NCI-H1092 (cell line): ENCODE data around the gene ZNF653.
"Not testable (repeated sequence)": the region's sequence is repeated elsewhere in the genome, so short reads cannot be mapped to it uniquely, and the experiment has no call there.

Experiments used
- DNase-seq: peaks from one replicate; lab custom pipeline; 2025; lab: John Stamatoyannopoulos, UW

ZNF653 gene

DNA sequence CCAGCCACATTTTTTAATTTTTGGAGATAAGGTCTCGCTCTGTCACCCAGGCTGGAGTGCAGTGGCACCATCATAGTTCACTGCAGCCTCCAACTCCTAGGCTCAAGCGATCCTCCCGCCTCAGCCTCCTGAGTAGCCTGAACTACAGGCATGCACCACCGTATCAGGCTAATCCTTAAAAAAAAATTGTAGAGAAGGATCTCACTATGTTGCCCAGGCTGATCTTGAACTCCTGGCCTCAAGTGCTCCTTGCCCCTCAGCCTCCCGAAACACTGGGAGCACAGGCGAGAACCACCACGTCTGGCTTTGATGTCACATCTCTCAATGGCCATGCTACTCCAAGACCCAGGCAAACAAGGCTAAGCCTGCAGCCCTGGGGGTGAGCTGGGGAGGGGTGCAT, 49.0 kb downstream of the ZNF653 start:
- DNase-seq: no peak

DNA sequence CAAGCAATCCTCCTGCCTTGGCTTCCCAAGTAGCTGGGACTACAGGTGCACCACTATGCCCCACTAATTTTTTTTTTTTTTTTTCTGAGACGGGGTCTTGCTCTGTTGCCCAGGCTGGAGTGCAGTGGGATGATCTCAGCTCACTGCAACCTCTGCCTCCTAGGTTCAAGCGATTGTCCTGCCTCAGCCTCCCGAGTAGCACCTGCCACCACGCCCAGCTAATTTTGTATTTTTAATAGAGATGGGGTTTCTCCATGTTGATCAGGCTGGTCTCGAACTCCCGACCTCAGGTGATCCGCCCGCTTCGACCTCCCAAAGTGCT, 50.4 kb downstream of the ZNF653 start:
- not testable (repeated sequence) for DNase-seq

DNA sequence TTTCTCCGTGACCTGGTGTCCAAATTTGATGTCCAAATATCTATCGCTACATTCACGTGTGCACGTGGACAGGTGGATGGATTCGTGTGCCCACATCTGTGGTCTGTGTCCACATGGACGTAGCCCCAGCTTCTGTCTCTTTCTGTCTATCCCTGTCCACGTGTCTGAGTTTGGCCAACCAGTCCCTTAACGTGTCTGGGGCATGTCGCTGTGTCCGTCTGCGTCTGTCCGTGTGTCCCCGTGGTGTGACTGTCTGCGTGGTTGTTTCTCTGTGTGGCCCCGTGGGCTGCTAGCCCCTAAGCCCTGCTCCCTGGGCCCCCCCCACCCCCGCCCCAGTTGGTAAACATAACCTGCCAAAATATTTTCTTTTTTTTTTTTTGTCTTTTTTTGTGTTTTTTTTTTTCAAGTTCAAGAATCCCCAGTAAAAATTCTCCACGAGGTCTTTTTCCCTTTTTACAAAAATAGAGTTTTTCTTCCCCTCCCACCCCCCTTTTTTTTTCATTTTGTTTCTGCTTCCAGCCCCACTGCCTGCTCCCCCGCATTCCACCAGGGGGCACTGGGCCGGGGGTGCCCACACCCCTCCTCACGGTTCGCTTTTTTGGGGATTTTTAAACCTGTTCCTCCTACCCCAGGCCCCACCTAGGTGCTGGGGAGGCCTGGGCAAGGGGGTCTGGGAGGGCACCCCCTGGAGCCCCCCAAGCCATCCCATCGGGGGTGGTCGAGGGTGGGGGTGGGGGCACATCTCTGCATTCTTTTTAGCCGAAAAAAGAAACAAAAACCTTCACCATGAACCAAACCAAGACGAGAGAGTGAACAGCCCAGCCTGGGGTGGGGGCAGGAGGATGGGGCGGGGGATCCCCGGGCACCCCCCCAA, 51.9 kb downstream of the ZNF653 start:
- no peak for DNase-seq

DNA sequence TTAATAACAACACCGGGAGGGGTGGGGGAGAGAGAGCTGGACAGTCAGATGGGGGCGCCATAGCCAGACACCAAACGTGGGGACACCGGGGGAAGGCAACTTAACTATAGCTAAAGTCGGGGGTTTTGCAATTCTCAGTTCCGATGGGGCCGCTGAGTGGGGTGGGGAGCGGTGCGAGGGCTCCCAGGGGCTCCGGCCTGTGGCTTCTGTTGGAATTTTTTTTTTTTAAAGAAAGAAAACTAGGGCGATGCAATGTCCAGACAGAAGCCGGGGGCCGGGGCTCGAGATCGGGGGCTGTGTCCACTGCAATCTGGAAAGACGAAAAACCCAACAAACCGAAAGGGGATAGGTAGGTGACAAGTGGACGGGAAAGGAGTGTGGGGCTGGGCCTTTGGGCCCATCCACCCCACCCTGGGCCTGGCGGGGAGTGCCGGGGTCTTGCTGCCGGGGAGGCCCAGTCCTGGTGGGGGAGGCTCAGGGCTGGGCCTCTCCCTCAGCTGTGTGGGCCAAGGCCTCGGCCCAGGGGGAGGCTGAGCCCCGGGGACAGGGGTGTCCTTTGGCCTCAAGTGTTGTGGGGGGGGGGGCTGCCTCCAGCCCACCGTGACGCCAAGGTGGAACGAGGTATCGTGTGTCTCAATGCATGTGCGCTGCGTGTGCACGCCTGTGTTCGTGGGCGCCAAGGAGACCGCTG, 52.9 kb downstream of the ZNF653 start:
- no peak for DNase-seq

DNA sequence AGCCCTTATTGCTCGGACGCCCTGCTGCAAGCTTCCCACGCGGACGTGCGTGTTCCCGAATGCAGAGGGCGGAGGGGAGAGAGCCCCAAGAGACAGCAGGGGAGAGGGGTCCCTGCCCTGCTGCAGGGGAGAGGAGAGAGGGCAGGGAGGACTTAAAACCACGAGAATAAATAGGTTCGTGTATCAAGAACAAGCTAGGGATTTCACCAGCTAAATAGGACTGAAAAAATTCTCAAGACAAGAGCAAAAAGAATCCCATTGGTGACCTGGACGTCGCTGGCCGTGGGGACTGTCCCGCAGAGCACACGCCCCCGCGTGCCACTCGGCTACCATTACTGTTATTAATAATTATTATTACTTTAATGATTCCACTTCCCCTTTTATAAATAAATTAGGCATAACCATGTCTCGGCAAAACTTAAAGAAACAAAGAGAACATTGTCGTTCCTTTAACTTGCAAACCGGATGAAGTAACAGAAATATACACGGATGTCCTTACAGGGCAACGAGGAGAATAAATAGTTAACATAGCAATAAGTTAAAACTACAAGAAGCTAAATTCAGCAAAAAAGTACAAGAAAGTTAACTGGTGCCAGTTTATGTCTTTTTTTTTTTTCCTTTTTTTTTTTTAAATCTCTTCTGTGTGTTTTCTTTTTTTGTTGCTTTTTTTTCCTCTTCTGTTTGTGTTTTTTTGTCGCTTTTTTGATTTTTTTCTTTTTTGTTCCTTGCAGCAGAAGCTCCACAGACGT, 53.6 kb downstream of the ZNF653 start:
- DNase-seq: no peak

DNA sequence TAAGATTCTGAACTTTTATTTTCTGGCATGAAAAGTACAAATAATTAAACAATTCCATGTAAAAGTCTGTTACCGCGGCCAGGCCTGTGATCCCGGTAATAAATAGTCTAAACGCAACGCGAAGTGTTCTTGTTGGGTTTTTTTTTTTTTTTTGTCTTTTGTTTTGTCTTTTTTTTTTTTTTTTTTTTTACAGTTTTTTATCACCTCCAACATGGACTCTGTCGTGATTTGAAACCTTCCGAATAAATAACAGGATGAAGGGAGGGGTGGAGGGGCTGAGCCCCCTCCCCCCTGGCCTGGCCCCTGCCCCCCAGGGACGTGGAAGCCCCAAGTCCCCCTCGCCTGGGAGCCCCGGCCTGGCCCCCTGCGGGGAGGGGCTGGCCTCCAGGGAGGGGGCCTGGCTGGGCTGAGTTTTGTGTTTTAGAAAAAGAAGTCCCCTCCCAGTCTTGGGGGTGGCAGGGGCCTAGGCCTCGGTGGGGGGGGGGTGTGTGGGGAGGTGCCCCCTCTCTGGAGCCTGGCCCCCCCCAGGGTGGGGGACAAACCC, 54.2 kb downstream of the ZNF653 start:
- DNase-seq: no peak

DNA sequence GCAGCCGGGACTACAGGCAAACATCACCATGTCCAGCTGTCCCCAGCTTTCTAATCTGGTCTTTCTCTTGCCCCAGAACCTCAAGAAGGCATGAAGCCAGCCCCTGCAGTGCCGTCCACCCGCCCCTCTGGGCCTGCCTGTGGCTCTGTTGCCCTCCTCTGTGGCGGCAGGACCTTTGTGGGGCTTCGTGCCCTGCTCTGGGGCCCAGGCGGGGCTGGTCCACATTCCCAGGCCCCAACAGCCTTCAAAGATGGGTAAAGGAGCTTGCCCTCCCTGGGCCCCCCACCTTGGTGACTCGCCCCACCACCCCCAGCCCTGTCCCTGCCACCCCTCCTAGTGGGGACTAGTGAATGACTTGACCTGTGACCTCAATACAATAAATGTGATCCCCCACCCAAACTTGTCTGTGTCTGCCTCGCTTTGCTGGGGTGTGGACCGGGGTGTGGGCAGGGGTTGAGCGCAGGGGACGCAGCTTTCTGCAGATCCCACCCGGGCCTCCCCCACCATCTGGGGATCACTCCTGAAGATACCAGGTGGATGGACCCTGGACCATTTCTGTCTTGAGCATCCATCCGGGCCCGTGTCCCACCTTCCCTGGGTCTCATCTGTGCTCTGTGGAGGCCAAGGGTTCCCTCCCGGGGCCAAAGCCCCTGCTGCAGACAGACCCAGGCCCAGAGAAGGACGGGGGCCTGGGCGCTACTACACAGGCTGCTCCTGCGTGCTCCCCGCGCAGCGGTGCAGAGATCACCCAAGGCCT, 54.9 kb downstream of the ZNF653 start:
- DNase-seq: no peak

DNA sequence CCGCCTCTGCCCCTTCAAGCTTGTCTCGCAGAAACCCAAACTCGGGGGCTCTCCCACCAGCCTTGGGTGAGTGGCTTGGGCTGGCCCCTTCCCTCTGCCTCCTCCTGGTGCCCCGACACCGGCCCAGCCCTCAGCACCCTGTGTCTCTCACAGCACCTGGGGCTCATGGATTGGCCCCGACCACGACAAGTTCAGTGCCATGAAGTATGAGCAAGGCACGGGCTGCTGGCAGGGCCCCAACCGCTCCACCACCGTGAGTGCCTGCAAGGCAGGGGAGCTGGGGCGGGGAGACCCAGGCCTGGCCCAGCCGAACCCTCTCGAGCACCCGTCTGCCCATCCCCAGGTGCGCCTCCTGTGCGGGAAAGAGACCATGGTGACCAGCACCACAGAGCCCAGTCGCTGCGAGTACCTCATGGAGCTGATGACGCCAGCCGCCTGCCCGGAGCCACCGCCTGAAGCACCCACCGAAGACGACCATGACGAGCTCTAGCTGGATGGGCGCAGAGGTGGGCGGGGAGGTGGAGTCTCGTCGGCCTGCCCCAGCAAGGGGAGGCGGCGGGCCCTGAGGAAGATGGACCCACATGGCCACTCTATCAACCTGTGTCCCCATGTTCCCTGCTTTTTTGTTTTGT, 56.6 kb downstream of the ZNF653 start:
- DNase-seq: no peak

DNA sequence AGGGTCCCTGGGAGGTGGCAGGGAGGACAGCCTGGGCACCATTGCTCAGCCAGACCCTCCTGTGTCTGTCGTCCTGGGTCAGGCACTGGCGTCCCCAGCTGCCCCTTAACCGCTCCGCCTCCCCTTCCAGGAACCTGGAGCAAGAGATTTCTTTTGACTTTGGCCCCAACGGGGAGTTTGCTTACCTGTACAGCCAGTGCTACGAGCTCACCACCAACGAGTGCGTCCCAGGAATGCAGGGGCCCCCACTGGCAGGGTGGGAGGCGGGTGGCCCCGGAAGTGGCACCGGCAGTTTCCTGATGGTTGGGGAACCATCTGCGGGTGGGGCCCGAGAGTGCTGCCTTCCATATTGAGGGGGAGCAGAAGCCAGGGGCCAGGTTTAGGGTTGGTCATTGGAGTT, 57.2 kb downstream of the ZNF653 start:
- DNase-seq: no peak

DNA sequence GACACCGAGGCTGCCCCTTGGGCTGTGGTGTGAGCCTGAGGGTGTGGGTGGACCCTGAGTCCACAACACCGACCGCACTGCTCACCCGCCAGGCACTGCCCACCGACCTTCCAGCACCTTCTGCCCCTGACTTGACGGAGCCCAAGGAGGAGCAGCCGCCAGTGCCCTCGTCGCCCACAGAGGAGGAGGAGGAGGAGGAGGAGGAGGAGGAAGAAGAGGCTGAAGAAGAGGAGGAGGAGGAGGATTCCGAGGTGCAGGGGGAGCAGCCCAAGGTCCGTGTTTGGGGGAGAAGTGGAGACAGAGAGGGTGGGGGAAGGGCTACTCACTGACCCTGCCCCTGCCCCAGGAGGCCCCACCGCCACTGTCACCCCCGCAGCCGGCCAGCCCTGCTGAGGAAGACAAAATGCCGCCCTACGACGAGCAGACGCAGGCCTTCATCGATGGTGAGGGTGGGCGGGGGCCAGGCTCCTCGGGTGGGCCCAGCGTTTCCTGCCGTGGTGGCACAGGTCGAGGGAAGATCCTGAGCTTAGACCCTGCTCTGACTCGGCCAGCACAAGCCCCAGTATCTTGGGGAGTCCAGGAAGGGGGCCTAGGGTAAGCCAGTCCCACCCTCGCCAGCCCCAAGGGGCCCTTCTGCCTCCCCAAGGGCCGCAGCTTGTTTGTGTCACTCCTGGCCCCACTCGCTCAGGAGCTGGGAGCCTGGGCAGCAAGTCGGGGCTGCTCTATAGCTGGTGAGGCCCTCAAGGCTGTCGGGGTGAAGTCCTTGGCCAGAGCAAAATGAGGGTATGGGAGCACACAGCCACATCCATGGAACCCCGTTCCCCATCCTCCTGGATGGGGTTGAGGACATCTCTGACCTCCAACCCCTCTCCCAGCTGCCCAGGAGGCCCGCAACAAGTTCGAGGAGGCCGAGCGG, 58.0 kb downstream of the ZNF653 start:
- DNase-seq: no peak

DNA sequence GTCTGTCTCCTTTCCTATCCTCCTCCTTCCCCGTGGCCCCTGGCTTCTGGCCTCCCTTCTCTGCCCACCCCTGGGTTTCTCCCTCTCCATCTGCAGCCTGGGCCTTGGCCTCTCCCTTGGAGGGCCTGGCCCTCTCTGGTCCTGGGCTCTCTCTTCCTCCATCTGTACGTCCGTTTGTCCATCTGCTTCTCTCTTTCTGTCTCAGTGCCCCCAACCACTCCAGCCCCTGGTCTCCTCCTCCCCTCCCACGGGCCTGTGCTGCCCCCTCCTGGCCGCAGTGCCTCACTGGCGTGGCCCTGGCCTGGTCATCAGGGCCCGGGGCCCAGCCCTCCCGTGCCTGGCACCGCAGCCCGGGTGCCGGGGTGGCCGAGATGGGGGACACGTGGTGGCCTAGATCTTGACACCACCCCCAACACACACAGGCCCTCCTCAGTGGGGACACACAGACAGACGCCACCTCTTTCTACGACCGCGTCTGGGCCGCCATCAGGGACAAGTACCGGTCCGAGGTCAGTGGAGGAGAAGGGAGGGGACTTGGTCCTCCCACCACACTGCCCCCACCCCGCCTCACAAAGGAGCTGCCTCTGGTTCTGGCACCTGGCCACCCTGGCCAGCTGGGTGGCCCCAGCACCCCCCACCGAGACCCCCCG, 58.9 kb downstream of the ZNF653 start:
- DNase-seq: peak; percentile 12

DNA sequence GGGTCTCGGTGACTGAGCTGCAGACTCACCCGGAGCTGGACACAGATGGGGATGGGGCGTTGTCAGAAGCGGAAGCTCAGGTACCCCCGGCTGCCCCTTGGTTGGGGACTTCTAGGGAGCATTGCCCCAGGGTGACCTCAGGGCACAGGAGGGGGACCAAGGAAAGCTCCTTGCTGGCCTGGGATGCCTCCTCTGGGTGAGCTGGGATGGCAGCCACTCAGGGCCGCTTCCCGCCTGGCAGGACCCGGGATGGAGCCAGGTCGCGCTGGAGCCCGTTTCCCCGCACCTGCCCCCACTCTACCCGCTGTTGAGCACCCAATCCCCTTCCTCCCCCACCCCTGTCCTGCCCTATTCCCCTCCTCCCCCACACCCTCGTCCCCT, 59.4 kb downstream of the ZNF653 start:
- no peak for DNase-seq

DNA sequence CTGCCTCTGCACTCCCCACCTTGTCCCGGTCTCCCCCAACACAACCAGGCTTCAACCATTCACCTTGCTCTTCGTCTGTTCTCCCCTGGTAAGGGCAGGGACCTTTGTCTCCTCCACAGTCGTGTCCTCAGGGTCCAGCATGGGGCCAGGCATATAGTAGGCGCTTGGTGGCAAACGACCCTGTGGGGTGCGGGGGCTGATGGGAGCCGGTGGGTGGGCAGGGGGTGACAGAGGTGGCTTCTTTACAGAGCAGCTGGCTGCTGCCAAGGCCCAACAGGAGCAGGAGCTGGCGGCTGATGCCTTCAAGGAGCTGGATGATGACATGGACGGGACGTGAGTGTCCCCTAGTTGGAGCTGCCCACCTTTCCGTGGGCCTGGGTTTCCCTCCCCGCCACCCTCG, 60.5 kb downstream of the ZNF653 start:
- no peak for DNase-seq

DNA sequence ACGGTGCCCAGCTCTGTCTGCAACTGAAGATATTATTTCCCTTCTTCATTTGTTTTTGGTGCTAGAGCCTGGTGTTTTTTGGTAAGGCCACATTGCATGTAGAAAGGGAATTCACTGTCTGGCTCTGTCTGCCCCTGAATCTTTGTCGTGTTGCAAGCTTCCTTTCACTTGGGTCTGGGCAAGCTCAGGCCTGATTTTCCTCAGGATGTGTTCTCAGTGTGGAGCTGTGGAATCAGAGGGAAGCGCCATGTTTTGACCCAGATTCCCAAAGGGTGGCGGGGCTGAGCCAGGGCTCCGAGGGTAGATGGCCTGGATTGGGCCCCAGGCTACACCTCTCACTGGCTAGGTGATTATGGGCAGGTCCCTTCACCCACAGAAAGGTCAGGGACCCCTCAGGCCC, 61.6 kb downstream of the ZNF653 start:
- no peak for DNase-seq

DNA sequence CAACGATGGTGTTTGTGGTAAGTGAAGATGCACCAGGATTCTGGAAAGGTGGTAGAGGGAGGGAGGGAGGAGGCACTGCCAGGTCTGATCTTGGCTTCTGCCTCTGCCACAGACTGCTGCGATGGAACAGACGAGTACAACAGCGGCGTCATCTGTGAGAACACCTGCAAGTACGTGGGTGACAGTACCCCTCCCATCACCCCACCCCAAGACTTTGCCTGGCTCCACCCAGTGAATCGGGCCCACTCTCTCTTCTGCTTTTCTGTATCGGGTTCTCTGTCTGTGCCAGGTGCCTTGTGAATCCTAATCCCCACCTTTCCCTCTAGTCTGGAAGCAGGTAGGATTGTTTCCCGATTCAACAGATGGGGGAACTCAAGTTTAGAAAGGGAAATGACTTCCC, 67.7 kb downstream of the ZNF653 start:
- DNase-seq: no peak

DNA sequence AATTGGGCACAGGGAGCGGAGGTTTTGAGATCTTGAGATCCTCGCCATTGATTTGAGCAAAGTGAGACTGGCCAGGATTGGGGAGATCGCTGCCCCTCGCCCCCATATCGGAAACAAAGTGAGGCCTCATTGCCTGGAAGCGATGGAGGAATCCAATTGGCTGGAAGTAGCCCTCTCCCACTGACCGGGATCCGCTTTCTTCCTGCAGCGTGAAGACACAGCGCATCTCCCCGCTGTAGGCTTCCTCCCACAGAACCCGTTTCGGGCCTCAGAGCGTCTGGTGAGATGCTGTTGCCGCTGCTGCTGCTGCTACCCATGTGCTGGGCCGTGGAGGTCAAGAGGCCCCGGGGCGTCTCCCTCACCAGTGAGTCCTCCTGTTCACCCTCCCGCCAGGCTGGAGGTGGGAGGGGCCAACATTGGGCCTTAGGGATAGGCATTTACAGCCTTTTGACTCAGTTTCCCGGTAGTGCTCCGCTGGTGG, 69.8 kb downstream of the ZNF653 start:
- DNase-seq: no peak

DNA sequence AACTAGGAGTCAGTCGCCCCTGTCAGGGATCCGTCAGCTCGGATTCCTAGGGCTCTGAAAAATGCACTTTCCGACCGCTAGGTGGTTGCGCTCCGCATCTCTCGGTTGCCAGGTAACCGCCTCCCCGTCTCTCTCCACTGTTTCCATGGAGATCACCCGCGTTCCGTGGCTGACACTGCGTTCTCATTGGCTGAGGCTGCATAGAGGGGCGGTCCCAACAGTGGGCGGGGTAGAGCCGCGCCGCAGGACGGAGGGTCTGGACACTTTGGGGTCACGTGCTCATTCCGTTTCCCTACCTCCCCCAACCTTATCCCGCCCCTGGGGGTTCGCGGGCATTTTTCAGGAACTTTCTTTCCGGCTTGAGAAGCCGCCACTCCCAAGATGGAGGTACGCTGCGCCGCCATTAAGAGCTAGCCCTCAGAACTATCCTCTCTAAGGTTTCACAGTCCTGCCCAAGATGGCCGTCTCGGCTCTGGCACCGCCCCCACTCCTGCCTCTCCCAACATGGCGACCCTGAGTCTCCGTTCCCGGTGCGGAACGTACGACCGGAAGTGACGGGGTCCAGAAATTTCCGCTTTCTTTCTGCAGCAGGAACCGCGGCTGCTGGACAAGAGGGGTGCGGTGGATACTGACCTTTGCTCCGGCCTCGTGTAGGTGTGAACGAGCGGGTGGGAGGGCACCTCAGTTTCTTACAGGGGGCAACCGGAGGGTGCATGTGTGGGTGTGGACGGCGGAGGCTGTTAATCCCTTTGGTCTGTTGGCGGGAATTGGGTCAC, 70.4 kb downstream of the ZNF653 start, which contains the start of the genes ODAD3 and PRKCSH:
Gene ODAD3, minus strand, starts transcription at position 65 of the 776 bp plus-strand sequence. CDS start 105 bp downstream, outside the sequence.
Gene PRKCSH, plus strand, starts transcription at position 579 of the 776 bp plus-strand sequence. CDS start 483 bp downstream, outside the sequence.
- peak; percentile 100 for DNase-seq

DNA sequence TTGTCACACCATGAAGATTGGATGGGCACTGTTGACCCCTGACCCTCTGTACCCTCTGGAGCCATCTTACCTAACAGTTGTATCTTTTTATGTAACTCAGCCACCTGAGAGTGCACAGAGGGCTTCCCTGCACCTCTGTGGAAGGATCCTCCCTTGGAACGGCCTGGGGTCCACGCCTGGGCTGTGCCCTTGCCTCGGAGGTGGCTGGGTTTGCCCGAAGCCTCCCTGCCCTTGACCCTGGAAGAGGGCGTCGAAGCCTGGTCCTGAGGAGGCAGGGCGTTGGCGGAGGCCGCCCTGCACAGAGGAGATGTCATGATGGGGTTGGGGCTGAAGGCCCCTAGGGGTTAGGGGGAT, 71.0 kb downstream of the ZNF653 start:
- DNase-seq: no peak

DNA sequence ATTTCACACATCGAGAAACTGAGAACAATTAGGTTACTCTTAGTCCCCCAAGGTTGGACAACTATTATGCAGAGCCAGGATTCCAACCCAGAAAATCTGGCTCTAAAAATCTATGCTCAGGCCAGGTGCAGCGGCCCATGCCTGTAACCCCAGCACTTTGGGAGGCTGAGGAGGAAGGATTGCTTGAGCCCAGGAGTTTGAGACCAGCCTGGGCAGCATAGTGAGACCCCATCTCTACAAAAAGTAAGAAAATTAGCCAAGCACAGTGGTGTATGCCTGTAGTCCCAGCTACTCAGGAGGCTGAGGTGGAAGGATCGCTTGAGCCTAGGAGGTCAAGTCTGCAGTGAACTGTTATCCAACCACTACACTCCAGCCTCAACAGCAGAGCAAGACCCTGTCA, 72.1 kb downstream of the ZNF653 start:
- not testable (repeated sequence) for DNase-seq
